Upper lobe of right lung (tissue), 1 donor: ENCODE data around the gene ERGIC1. TPM values are rescaled to one million over a fixed set of nuclear protein-coding genes. Genes with fewer than 3 reads are reported as not detected.
A peak's percentile ranks its signal among the peaks of the same experiment; 100 is the strongest.

Experiments used
- ATAC-seq: fragments of 200-7000 bp; cut with Tn5 transposase; one replicate; pipeline ENCODE4 v1.9.1; 2020; ENCODE audit warnings: mild to moderate bottlenecking, moderate library complexity
- DNase-seq: peaks from one replicate; pipeline ENCODE4 v3.0.0-alpha.2; 2020
- H3K27ac ChIP-seq: fragments of 200-600 bp; one replicate; pipeline ENCODE4 v1.8.0; 2022
- H3K27me3 ChIP-seq: fragments of 200-600 bp; one replicate; pipeline ENCODE4 v1.8.0; 2022; ENCODE audit warnings: mild to moderate bottlenecking
- H3K36me3 ChIP-seq: fragments of 200-600 bp; one replicate; pipeline ENCODE4 v1.8.0; 2022
- H3K4me1 ChIP-seq: fragments of 200-600 bp; one replicate; pipeline ENCODE4 v1.8.0; 2022
- H3K4me3 ChIP-seq: fragments of 200-600 bp; one replicate; pipeline ENCODE4 v1.8.0; 2022; ENCODE audit warnings: mild to moderate bottlenecking
- H3K9me3 ChIP-seq: fragments of 200-600 bp; one replicate; pipeline ENCODE4 v1.8.0; 2022
- intact Hi-C: fragments of 100-400 bp; cut with DNase I; formaldehyde crosslinking; loops from one replicate; pipeline ENCODE4 v1.11.0; 2022
- total RNA-seq: library from RNA; stranded (reverse); fragmentation: NEBNext Ultra II Directional; extraction: Animal tissue kit (Norgen Biotek cat#: 25700); gene quantifications from one replicate; pipeline ENCODE4 v1.2.1, GENCODE V29; 2021
- TF ChIP-seq, protein P1 (sequence below): fragments of 200-600 bp; IDR thresholded peaks from one replicate; pipeline ENCODE4 v1.8.0; 2022; ENCODE audit warnings: antibody characterized with exemption
- donor health status: DM: no; HTN: yes; CAD: no; lungs with severe emphysema.

The ERGIC1 gene
- total RNA-seq, 1 donor from 2014 or later = 186 TPM

DNA sequence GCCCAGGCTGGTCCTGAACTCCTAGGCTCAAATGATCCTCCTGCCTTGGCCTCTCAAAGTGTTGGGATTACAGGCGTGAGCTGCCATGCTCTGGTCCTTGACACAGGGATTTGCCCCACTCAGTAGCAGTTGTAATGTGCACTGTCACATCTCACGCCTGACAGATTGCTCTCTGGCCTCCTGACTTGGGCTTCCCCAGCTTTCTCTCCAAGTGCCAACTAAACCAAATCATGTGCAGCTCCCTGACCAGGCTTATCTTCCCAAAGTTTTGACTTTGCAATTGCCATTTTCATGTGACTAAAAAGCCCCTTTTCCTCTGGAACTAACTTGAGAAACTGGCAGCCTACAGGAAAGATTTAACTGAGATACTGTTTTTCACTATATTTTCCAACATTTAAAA, 135.9 kb downstream of the ERGIC1 start:
- ATAC-seq (no peak), DNase-seq (no peak)
- Histone ChIP-seq H3K36me3 (peaks cover 33% of the 10 kb centered on the region), H3K9me3 (no peaks in the 10 kb centered on the region), H3K4me3 (no peak overlapping the region), H3K4me1 (no peaks in the 10 kb centered on the region), H3K27ac (peak overlapping the region; percentile 36), H3K27me3 (no peaks in the 10 kb centered on the region)
- TF ChIP-seq, protein P1, sequence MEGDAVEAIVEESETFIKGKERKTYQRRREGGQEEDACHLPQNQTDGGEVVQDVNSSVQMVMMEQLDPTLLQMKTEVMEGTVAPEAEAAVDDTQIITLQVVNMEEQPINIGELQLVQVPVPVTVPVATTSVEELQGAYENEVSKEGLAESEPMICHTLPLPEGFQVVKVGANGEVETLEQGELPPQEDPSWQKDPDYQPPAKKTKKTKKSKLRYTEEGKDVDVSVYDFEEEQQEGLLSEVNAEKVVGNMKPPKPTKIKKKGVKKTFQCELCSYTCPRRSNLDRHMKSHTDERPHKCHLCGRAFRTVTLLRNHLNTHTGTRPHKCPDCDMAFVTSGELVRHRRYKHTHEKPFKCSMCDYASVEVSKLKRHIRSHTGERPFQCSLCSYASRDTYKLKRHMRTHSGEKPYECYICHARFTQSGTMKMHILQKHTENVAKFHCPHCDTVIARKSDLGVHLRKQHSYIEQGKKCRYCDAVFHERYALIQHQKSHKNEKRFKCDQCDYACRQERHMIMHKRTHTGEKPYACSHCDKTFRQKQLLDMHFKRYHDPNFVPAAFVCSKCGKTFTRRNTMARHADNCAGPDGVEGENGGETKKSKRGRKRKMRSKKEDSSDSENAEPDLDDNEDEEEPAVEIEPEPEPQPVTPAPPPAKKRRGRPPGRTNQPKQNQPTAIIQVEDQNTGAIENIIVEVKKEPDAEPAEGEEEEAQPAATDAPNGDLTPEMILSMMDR = no peak
- intact Hi-C loops = loop anchor here (10.0 kb wide), 1 partner anchor 315 kb away; no protein-coding TSS in a partner anchor

DNA sequence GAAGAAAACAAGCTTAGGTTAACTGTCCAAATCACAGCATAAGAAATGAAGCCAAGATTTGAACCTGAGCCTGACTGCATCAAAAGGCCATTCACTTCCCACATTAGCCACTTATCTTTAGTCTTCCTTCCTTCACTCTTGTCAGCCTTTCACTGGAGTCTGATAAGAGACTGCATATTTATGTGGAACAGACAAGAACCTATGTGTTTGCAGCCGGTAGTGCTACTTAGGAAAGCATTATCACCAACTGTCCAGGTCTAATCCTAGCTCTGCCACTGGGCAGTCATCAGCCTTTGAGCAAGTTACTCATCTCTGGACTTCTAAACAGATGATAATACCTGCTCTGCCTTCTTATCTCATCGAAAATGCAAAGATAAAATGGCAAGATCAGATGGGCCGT, 137.4 kb downstream of the ERGIC1 start:
- Histone ChIP-seq H3K27me3 (no peaks in the 10 kb centered on the region), H3K4me1 (no peaks in the 10 kb centered on the region), H3K36me3 (peaks cover 29% of the 10 kb centered on the region), H3K4me3 (no peak overlapping the region), H3K9me3 (no peaks in the 10 kb centered on the region), H3K27ac (no peak overlapping the region)
- DNase-seq (no peak), ATAC-seq (no peak)
- TF ChIP-seq, protein P1 = no peak
- intact Hi-C loops = loop anchor here (10.0 kb wide), 1 partner anchor 313 kb away; no protein-coding TSS in a partner anchor

GRCh38 chr5:172972552-172972951, 138.5 kb downstream of the ERGIC1 start:
- intact Hi-C loops = loop anchor here (10.0 kb wide), 1 partner anchor 312 kb away; no protein-coding TSS in a partner anchor
- TF ChIP-seq, protein P1 = no peak

DNA sequence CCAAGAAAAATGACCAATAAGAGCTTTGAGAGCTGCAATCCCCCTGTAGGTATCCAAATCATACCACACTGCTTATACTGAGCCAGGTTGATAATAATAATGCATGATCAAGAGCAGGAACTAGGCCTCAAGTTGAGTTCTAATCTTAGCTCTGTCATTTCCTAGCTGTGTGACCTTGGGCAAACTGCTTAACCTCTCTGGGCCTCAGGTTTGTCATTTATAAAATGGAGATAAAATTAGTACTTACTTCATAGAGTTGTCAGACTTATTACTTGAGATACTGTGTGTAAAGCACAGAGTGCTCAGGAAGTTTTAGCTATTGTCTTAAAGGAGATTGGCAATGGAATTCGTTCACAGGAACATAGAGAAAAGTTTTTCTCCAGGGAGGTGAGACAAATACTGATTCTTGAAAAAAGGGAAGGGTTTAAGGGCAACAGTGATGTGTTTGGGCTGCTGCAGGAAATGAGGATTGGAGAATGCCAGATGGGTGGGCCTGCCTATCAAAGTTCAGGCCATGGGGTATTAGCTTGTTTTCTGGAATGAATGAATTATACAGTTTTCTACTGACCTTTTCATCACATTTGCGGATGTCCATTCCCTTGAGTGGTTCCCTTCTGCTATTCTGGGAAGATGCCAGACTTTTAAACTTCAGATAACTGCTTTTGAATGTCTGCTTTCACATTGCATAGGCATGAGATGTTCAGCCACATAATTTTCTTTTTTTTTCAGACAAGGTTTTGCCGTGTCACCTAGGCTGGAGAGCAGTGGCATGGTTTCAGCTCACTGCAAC, 139.3 kb downstream of the ERGIC1 start:
- DNase-seq (no peak), ATAC-seq (no peak)
- no peak overlapping the region for H3K4me3 ChIP-seq
- no peak overlapping the region for H3K27ac ChIP-seq
- H3K9me3 ChIP-seq = no peaks in the 10 kb centered on the region
- H3K27me3 ChIP-seq = no peaks in the 10 kb centered on the region
- TF ChIP-seq, protein P1 = no peak
- intact Hi-C loops = loop anchor here (10.0 kb wide), 1 partner anchor 311 kb away; no protein-coding TSS in a partner anchor
- peaks cover 18% of the 10 kb centered on the region for H3K36me3 ChIP-seq
- H3K4me1 ChIP-seq = no peaks in the 10 kb centered on the region

More at GRCh38 chr5:172972552-172972951, 138.5 kb downstream of the ERGIC1 start:
- Histone ChIP-seq H3K36me3 (peaks cover 25% of the 10 kb centered on the region), H3K4me1 (no peaks in the 10 kb centered on the region), H3K27me3 (no peaks in the 10 kb centered on the region), H3K9me3 (no peaks in the 10 kb centered on the region), H3K27ac (no peak overlapping the region), H3K4me3 (no peak overlapping the region)
- DNase-seq (no peak), ATAC-seq (no peak)

GRCh38 chr5:172973931-172974330, 139.9 kb downstream of the ERGIC1 start:
- ATAC-seq (no peak), DNase-seq (no peak)
- intact Hi-C loops = loop anchor here (10.0 kb wide), 1 partner anchor 311 kb away; no protein-coding TSS in a partner anchor
- Histone ChIP-seq H3K9me3 (no peaks in the 10 kb centered on the region), H3K27ac (no peak overlapping the region), H3K4me1 (no peaks in the 10 kb centered on the region), H3K4me3 (no peak overlapping the region), H3K27me3 (no peaks in the 10 kb centered on the region), H3K36me3 (peaks cover 11% of the 10 kb centered on the region)
- TF ChIP-seq, protein P1 = no peak
